Brain microvascular endothelial cell (primary cell): ENCODE measurements around the gene UPF1.
"Not testable (repeated sequence)": the region's sequence is repeated elsewhere in the genome, so short reads cannot be mapped to it uniquely, and the experiment has no call there.

Experiments used
- DNase-seq: peaks from one replicate; pipeline ENCODE4 v3.0.0-alpha.2; 2020
- H3K27ac ChIP-seq: fragments of 250-450 bp; sonication (Bioruptor Pico); 2 replicates; pipeline ENCODE4 v1.5.1; 2020; ENCODE audit warnings: mild to moderate bottlenecking, moderate library complexity
- H3K27me3 ChIP-seq: fragments of 250-450 bp; sonication (Bioruptor Pico); replicated peaks from 2 replicates; pipeline ENCODE4 v1.5.1; 2020; ENCODE audit warnings: mild to moderate bottlenecking
- H3K36me3 ChIP-seq: fragments of 250-450 bp; sonication (Bioruptor Pico); replicated peaks from 2 replicates; pipeline ENCODE4 v1.5.1; 2020; ENCODE audit warnings: mild to moderate bottlenecking
- H3K4me3 ChIP-seq: 2 replicates; pipeline ENCODE4 v1.5.1; 2011; ENCODE audit warnings: low read depth, mild to moderate bottlenecking, control low read depth, low read length, moderate library complexity
- CTCF ChIP-seq: IDR thresholded peaks from 2 replicates; pipeline ENCODE4 v1.5.1; 2011; ENCODE audit warnings: low read depth, mild to moderate bottlenecking, moderate library complexity, low read length, control low read depth, inconsistent platforms; ENCODE audit errors: missing control alignments
- in situ Hi-C: cut with HindIII; loops from 2 replicates; pipeline ENCODE4 v1.10.0; 2017; ENCODE audit warnings: low sequenced_read_pairs, low pct_ligation_motif_present

UPF1 gene

GRCh38 chr19:18803550-18804138 lies 28.1 kb upstream of the UPF1 start:
- in situ Hi-C loops: no loop called here
- no peak overlapping the region for H3K27ac ChIP-seq
- DNase-seq: no peak
- TF ChIP-seq CTCF: no peak
- no peaks in the 10 kb centered on the region for H3K36me3 ChIP-seq
- peaks cover 9% of the 10 kb centered on the region for H3K27me3 ChIP-seq
- H3K4me3 ChIP-seq: no peak overlapping the region

- TF ChIP-seq CTCF: no peak
- in situ Hi-C loops: no loop called here
- Histone ChIP-seq H3K27ac (no peak overlapping the region), H3K4me3 (no peak overlapping the region), H3K36me3 (no peaks in the 10 kb centered on the region), H3K27me3 (peaks cover 6% of the 10 kb centered on the region)
- DNase-seq: no peak
These were observed 27.6 kb upstream of the UPF1 start for GRCh38 chr19:18804139-18804601.

GRCh38 chr19:18804643-18805042 lies 27.1 kb upstream of the UPF1 start:
- Histone ChIP-seq H3K36me3 (no peaks in the 10 kb centered on the region), H3K27me3 (peaks cover 6% of the 10 kb centered on the region), H3K27ac (no peak overlapping the region), H3K4me3 (no peak overlapping the region)
- no peak for TF ChIP-seq CTCF
- in situ Hi-C loops: no loop called here
- DNase-seq: no peak

- TF ChIP-seq CTCF: no peak
- no peak overlapping the region for H3K27ac ChIP-seq
- peaks cover 3% of the 10 kb centered on the region for H3K27me3 ChIP-seq
These were observed 23.9 kb upstream of the UPF1 start for GRCh38 chr19:18807861-18808331.

GRCh38 chr19:18809149-18809868 lies 22.4 kb upstream of the UPF1 start:
- no peak for TF ChIP-seq CTCF
- Histone ChIP-seq H3K4me3 (no peak overlapping the region), H3K27me3 (peaks cover 7% of the 10 kb centered on the region), H3K27ac (no peak overlapping the region), H3K36me3 (no peaks in the 10 kb centered on the region)
- peak; percentile 13 for DNase-seq
- in situ Hi-C loops: no loop called here

More at GRCh38 chr19:18807861-18808331, 23.9 kb upstream of the UPF1 start:
- DNase-seq: no peak
- Histone ChIP-seq H3K4me3 (no peak overlapping the region), H3K36me3 (no peaks in the 10 kb centered on the region)
- in situ Hi-C loops: no loop called here

- H3K27ac ChIP-seq, H3K27me3 ChIP-seq, H3K36me3 ChIP-seq, H3K4me3 ChIP-seq, DNase-seq, in situ Hi-C loops: not testable (repeated sequence)
These were observed 20.1 kb upstream of the UPF1 start for GRCh38 chr19:18811638-18812037.
